GM19238 (cell line): ENCODE data around the gene PRSS57.
"Not testable (repeated sequence)": the region's sequence is repeated elsewhere in the genome, so short reads cannot be mapped to it uniquely, and the experiment has no call there.

Experiments
- DNase-seq: peaks from one replicate; pipeline ENCODE4 v3.0.0; 2011; ENCODE audit warnings: low spot score; ENCODE audit not compliant: insufficient read length

Gene PRSS57

GRCh38 chr19:695352-695949, at the start of gene PRSS57:
Gene PRSS57 (minus strand): TSS chr19:695452. CDS start chr19:695430, 22 bp downstream.
- DNase-seq, result no peak

GRCh38 chr19:743168-743687, 48.0 kb upstream of the PRSS57 start:
- no peak for DNase-seq

GRCh38 chr19:742540-743075, 47.4 kb upstream of the PRSS57 start:
- no peak for DNase-seq

- no peak for DNase-seq
Observed at GRCh38 chr19:741506-742131, 46.4 kb upstream of the PRSS57 start.

GRCh38 chr19:740816-741505, 45.7 kb upstream of the PRSS57 start:
- not testable (repeated sequence) for DNase-seq

- DNase-seq, result no peak
Observed at GRCh38 chr19:739998-740715, 44.9 kb upstream of the PRSS57 start.

- DNase-seq, result no peak
Observed at GRCh38 chr19:738509-739128, 43.4 kb upstream of the PRSS57 start.

GRCh38 chr19:737591-738093, 42.4 kb upstream of the PRSS57 start:
- peak; percentile 76 for DNase-seq

GRCh38 chr19:736125-736524, 40.9 kb upstream of the PRSS57 start:
- DNase-seq, result no peak

GRCh38 chr19:734716-735115, 39.5 kb upstream of the PRSS57 start:
- DNase-seq, result no peak

GRCh38 chr19:732148-733069, 37.2 kb upstream of the PRSS57 start:
- no peak for DNase-seq

- DNase-seq, result no peak
Observed at GRCh38 chr19:731000-731399, 35.7 kb upstream of the PRSS57 start.

- DNase-seq, result no peak
Observed at GRCh38 chr19:729965-730668, 34.9 kb upstream of the PRSS57 start.

GRCh38 chr19:729564-729963, 34.3 kb upstream of the PRSS57 start:
- DNase-seq, result not testable (repeated sequence)

- DNase-seq, result no peak
Observed at GRCh38 chr19:728011-728410, 32.8 kb upstream of the PRSS57 start.

- no peak for DNase-seq
Observed at GRCh38 chr19:726993-727956, 32.0 kb upstream of the PRSS57 start.

GRCh38 chr19:725461-726089, 30.3 kb upstream of the PRSS57 start:
- no peak for DNase-seq

- DNase-seq, result no peak
Observed at GRCh38 chr19:723714-724113, 28.5 kb upstream of the PRSS57 start.
